ENCODE data around the gene ATP1A1.

DNA sequence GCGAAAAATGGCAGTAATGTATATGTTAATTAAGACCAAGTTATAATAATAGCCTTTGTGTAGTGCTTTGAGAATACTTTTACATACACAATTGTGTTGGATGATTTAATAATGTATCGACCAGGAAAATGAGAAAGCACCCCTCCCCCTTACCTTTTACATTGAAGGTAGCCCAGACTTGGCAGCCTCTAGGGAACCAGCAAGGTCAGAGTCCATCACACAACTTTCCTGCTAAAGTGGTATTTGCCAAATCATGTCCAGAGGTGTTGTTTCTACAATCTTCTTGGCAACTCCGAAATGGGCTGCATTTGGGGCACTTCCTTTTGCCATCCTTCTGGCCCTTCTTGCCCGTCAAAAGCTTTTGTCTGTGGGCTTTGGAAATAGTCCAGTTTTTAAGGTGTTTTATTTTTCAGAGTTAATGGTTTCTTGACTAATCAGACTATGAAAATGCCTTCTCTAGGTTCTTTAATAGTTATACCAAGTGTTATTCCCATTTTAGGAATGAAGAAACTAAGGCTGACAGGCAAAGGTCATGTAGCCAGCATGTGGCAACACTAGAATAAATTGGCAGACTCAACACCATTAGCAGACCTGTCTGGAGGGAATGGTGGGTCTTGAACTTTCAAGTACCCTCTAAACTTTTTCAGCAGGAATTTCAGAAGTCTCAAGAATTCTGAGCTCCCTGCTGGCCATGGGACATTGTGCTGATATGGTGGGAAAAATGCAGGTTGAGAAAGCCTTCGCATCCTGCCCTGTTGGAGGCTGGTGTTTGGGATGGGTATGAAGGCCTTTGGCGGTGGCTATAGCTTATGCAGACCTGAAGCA is 6.8 kb downstream of the ATP1A1 start:
- TF ChIP-seq POLR2AphosphoS5 (IDR thresholded peaks at IDR 0.05; ENCODE audit: low read depth) (no peak), REST (IDR thresholded peaks at IDR 0.05; ENCODE audit: unreplicated experiment) (no peak)
